ENCODE results near the gene ACAP3.

ACAP3 gene

DNA sequence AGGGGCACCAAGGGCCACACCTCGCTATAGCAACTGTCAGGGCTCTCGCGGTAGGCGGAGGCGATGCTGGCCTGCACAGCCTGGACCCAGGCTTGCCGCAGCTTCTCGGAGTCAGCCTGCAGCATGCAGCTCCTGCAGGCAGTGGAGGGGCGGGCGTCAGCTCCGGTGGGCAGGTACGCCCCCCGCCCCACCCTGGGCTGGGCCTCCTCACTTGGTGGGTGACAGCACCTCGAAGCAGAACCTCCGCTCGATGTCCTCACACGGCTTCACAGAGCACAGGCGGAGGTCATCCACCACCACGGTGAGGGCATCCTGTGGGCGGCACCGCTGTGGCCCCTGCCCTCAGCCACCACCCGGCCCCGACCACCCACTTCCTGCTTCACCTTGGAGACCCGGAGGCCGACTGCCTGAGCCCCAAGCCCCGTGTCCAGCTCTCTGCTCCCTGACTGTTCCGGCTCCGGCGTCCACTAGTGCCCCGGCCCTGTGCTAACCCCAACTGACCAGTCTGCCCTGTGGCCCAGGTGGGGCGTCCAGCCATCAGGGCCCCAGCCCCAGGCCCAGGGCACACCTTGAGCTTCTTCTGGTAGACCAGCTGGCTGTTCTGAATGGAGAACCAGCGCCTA, 9.8 kb downstream of the ACAP3 start:
- no peak for DNase-seq (ENCODE audit: low read depth)
- TF ChIP-seq, protein P1, sequence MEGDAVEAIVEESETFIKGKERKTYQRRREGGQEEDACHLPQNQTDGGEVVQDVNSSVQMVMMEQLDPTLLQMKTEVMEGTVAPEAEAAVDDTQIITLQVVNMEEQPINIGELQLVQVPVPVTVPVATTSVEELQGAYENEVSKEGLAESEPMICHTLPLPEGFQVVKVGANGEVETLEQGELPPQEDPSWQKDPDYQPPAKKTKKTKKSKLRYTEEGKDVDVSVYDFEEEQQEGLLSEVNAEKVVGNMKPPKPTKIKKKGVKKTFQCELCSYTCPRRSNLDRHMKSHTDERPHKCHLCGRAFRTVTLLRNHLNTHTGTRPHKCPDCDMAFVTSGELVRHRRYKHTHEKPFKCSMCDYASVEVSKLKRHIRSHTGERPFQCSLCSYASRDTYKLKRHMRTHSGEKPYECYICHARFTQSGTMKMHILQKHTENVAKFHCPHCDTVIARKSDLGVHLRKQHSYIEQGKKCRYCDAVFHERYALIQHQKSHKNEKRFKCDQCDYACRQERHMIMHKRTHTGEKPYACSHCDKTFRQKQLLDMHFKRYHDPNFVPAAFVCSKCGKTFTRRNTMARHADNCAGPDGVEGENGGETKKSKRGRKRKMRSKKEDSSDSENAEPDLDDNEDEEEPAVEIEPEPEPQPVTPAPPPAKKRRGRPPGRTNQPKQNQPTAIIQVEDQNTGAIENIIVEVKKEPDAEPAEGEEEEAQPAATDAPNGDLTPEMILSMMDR (conservative IDR thresholded peaks at IDR 0.05; ENCODE audit: low read depth, low read length) = no peak
- no peak overlapping the region for H3K4me3 ChIP-seq (ENCODE audit: low read depth, low read length)

DNA sequence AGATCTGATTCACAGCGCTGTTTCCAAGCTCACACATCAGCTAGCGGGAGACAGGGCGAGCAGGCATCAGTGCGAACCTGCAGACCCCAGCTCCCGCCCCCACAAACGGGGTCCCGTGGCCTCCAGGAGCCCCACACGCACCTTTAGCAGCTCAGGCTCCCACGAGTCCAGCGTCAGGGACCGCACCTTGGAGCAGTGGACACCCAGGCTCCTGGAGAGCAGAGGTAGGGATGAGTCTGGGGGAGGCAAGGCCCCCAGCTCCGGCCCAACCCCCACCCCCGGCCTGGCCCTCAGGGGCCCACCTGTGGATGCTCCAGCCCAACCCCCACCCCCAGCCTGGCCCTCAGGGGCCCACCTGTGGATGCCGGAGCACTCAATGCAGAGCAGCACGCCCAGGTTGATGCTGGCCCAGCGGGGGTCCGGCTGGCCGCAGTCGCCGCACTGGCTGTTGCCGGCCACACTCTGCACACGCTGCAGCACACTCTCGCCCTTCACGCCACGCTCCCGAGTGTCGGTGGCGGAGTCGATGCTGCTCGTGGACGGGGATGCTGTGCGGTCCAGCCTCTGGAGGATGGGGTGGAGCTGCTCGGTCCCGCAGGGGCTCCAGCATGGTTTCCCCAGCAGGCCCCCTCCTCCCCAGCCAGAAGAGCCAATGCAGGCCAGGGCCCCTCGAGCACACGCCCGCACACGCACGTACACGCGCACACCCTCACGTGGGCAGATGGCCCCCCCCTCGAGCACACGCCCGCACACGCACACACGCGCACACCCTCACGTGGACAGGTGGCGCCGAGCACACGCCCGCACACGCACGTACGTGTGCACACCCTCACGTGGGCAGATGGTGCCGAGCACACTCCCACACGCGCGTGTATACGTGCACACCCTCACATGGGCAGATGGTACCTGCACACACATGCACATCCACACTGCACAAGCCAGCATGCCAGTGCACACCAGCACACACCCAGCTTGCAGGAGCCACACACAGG, 11.4 kb downstream of the ACAP3 start:
- DNase-seq (ENCODE audit: low read depth) = no peak
- TF ChIP-seq, protein P1 (conservative IDR thresholded peaks at IDR 0.05; ENCODE audit: low read depth, low read length) = no peak
- H3K4me3 ChIP-seq (ENCODE audit: low read depth, low read length) = no peak overlapping the region

DNA sequence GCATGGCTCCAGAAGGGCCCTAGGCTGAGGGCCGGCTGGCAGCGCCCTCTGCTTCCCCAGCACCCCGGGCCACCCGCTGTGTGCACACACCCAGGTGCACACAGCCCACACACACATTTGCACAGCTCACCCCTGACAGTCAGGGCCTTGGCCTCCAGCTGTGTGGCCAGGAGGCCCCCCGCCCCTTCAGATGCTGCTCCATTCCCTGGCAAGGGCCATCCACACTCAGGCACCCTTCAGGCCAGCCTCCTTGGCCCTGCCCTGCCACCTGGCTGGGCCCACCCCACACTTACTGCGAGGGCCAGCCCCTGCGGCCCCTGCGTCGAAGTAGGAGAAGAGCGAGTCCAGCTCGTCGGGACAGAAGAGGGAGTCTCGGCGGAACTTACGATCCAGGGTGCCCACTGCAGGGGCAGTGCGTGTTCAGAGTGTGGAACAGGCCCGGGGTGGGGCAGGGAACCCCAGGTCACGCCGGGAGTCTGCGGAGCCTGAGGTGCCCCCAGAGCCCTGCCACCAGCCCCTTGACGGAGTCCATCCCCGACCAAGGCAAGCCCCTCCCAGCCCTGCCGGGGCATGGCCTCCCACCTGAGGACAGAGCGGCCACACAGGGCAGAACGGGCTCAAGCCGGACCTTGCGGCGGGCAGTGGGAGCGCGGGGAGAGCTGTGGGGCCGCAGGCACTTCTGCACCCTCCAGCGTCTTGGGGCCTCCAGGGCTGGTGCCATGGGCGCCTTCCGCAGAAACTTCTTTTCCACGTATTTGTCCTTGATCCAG, 12.4 kb downstream of the ACAP3 start:
- DNase-seq (ENCODE audit: low read depth) = no peak
- TF ChIP-seq, protein P1 (conservative IDR thresholded peaks at IDR 0.05; ENCODE audit: low read depth, low read length) = no peak
- H3K4me3 ChIP-seq (ENCODE audit: low read depth, low read length) = no peak overlapping the region

DNA sequence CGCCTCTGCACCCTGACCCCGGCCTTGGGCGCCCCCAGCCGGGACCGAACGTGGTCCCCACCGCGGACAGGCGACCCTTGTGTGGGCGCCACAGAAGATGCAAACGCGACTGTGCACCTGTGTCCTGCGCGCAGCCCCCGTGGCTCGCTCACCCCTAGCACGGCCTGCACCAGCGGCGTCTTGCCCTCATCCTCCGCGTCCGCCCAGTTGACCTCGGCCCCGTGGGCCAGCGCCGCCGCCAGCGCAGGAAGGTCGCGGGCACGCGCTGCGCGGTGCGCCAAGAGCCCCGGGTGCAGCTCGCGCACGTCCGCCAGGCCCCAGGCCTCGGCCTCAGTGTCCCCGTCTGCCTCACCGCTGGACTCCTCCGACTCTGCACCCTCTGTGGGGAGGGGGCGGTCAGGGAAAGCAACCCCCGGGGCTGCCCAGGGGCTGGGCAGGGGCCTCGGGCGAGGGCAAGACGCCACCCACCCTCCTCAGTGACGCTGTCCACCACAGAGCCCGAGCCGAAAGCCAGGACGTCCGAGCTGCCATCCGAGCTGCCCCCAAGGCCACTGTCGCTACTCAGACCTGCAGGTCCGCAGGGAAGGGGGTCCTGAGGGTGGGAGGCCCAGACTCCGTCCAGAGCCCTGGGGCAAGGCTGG, 13.4 kb downstream of the ACAP3 start:
- TF ChIP-seq, protein P1 (conservative IDR thresholded peaks at IDR 0.05; ENCODE audit: low read depth, low read length) = no peak
- no peak overlapping the region for H3K4me3 ChIP-seq (ENCODE audit: low read depth, low read length)
- no peak for DNase-seq (ENCODE audit: low read depth)

DNA sequence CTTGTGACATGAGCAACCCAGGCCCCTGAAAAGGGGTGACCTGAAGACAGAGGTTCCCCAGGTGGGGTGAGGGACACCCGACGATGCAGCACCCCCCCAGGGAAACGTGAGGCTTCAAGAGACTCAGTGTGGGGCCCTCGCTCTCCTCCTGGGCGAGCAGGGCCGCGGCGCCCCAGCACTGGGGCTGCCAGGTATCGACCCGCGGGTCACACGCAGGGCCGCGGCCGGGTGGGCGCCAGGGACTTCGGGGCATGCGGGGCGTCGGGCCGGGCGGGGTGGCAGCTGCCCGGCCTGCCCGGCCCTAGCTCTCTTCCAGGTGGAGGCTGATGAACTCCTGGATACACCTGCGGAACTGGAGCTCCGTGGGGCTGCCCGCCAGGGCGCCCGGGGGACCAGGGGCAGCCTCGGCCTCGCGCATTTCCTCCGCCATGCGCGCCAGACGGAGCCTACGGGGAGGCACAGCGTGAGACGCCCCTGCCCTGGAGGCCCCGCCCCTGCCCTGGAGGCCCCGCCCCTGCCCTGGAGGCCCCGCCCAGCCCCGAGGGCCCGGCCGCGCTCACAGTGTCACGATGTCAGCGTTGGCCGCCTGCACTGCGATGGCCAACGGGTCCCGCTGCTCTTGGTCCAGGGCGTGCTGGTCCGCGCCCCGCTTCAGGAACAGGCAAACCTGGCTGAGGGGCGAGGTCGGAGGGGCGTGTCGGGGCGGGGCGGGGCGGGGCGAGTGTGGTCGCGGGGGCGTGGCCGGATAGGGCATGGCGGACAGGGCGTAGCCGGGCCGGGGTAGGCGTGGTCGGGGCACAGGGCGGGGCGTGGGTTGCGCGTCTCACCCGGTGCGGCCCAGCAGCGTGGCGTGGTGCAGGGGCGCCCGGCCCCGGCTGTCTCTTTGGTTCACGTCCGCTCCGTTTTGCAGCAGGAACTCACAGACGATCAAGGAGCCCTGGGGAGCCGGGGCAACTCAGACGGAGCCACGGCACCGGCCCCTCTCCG, 14.2 kb downstream of the ACAP3 start:
- TF ChIP-seq, protein P1 (conservative IDR thresholded peaks at IDR 0.05; ENCODE audit: low read depth, low read length) = no peak

More for the DNA sequence above, 14.2 kb downstream of the ACAP3 start:
- no peak for DNase-seq (ENCODE audit: low read depth)
- no peak overlapping the region for H3K4me3 ChIP-seq (ENCODE audit: low read depth, low read length)

Measured in choroid plexus epithelial cell (primary cell).